ENCODE data around the gene TTC7B.

Gene TTC7B

DNA sequence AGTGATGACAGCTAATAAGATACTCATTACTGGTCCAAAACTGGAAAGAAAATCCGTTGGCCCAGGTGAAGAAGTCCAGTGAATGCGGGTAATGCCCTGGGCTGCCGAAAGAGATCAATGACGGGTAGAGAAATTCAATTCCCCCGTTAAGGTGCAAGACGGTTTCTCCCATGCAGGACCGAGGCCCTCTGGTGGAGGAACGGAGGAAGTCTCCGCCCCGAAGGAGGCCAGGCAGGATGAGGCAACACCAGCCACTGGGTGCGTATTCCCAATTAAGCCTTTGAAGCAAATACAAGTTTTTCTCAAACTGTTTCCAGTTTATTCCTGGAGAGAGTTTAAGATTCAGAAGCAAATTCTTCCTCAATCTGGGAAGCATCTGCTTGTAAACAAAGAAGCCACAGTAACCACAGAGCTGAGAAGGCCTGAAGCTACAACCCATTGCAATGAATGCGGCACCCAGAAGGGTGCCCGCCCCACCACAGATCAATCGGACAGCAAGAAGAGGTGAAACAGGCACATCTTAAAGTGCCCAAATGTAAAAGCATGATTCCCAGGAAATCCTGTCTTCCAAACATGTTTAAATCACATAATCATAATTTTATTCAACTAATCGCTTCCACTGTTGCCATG, 118.5 kb downstream of the TTC7B start:
- DNase-seq = peak; percentile 84

DNA sequence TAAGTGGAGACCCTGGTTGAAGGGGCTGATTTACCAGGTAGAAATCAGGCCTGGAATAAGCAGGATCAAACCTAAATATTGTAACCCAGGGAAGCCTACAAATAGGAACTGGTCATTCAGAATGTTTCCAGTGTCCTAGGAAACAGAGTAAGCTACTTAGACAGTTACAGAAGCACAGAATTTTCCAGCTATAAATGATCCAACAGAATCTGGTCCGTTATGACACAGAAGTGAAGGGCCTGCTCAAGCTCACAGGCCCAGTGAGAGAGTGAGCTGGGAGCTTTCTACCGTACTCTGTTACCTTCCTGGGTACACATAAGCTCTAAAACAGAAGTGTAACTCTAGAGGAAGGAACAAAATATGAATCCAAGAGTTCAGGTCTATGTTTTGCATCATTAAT, 119.1 kb downstream of the TTC7B start:
- DNase-seq = no peak

DNA sequence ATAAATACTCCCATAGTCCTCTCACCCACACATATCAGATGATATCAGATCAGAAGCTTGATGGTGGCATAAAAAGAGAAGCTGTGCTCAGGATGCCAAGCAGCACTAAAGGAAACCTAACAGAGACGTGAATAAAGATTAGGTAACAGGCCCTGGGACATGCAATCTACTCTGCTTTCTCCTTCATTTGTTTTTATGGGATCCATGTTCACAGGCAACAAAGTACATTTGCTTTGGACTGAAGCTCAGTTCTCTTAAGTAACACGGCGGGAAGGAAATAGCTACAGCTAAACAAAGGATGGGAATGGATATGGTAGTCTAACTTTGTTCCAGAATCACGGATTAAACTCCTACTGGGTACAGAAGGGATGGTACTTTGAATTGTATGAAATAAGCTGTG, 119.5 kb downstream of the TTC7B start:
- no peak for DNase-seq

DNA sequence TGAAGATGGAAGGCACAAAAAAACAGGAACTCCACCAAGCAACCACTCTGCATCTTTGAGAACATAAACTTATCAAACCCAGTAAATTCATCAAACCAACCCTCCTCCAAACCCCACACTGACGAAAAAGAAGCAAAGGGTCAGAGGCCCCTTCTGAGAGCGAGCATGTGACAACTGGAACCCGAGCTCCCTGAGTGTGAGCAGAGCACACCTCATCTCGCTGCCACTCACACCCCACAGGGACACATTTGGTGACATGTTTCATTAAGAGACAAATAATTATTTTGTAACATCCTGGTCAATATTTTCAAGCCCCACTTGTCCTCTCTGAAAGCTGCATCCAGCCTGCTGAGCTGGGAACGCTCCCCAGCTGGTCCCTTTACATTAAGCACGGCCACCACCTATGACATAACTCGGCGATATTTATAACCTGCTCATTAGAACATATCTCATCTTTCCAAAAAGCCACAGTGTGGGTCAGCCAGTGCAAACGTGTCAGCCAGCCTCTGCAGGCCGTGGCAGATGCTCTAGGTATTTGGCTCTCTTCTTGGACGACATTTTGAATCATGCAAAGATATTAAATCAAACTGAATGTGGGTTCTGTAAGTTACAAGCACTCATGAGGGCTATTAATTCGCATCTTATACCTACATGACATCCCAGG, 120.1 kb downstream of the TTC7B start:
- peak; percentile 36 for DNase-seq

DNA sequence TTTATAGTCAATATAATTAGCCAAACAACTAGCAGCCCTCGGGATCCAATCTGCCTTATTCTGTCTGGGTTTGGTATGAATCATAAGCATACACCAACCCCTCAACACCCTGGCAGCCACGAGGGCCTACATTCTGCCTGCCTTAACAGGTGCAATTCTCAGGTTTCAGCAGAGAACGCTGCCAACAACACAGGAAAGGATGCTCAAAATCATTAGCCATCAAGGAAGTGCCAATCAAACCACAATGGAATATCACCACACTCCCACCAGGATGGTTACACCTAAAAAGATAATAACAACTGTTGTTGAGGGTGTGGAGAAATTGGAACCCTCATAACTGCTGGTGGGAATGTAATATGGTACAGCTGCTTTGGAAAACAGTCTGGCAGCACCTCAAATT, 122.8 kb downstream of the TTC7B start:
- DNase-seq = no peak

DNA sequence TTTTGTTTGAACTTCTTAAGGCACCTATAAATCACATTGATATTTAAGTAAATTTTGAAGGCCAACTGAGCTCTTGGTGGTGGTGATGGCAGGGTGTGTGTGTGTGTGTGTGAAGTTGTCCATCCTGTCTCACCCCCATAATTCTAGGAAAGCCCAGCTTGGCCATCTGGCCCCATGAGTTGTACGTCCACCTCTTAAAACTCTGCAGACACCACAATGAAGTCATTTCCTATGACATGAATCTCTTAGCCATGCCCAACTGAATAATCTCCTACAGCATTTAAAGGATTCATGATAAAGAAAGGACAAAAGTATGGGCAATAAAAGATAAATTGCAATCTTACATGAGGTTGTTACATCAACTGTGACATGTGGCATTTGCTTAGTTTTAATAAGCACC, 123.4 kb downstream of the TTC7B start:
- DNase-seq = no peak

DNA sequence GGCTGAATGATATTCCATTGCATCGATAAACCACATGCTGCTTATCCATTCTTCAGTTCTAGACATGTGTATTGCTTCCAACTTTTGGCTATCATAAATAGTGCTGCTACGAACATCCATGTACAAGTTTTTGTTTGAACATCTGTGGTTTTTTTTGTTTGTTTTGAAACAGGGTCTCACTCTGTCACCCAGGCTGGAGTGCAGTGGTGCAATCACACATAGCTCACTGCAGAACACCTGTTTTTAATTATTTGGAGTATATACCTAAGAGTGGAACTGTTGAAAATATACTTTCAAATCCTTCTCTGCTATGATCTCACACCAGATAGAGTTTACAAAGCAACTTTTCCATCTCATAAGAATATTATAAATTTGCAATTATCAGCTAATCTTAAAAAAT, 124.2 kb downstream of the TTC7B start:
- no peak for DNase-seq

DNA sequence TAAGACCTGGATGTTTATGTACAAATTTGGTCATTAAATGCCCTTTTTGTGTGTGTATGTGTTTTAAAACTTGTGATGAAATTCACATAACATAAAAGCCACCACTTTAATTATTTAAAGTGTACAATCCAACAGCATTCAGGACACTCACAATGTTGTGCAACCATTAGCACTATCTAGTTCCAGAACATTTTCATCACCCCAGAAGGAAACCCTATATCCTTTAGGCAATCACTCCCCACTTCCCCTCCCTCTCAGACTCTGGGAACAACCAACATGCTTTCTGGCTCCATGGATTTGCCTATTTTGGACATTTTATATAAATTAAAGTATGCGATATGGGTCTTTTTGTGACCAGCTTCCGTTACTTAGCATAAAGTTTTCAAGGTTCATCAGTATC, 124.6 kb downstream of the TTC7B start:
- DNase-seq = no peak

DNA sequence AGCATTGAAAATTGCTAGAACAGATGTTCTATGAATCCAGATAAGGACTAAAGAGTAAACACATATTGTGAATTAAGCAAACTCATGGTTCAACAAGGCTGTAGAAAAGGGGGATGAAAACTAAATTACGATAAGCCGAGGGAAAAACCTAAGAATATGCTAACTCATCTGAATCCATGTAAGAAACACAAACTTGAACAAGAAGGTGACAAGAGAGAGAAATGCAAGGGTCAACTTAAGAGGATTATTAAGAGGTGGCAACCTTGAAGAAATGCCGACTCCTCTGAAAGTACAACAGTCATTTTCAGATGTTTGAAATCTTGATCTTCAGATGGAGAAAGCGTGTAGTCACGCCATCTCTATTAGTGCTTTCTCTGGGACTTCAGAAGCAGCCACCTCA, 128.6 kb downstream of the TTC7B start:
- no peak for DNase-seq

DNA sequence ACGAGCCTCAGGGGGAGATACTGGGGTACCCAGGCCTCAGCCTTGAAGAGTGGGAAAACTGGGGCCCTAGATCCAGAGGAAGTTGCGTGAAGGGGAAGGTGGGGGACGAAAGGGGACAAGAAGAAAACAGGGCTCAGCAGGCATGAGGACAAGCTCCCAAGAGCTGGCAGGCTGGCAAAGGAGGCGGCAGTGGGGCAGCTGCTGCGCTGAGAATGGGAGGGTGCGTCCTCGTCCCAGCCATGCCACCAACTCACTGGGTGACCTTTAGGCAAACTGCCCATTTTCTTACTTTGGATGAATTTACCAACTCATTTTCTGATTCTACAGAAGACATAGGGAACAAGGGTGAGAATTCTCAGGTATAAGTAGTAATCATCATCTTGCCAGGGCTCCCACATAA, 133.6 kb downstream of the TTC7B start:
- no peak for DNase-seq

DNA sequence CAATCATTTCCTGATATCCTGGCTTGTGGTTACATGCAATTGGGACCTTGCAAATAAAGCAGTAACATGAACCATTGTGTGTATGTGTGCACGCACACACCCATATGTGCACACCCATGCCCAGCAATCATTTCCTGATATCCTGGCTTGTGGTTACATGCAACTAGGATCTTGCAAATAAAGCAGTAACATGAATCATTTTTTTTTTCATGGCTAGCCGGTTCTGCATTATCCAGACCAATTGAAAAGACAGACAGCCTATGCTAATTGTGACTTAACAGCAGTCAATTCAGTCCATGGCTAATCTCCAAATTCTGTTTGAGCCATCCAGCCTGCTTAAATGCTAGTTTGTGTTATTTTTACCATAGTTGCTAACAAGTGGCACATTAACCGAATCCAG, 134.3 kb downstream of the TTC7B start:
- no peak for DNase-seq

DNA sequence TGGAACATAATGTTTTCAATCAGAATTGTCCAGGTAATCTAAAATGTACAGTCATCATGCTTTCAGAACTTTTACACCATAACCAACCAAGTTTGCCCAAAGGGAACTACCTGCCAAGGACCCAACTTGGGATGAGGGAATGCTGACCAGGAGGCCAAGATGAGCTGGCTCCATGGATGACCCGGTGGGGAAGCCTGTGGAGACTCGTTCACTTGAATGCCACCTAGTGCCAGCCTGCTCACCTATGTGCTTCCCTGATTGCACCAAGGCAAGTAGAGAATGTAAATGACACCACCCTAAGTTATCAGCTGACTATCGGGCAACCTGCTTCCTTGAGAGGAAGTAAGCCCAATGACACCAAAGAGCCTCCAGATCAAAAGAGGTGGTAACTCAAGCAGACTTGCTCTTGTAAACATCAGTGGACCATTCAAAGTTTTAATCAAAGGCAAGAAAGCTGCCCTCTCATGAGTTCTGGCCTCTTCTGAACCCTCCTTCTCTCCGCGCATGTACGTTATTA, 137.3 kb downstream of the TTC7B start:
- DNase-seq = no peak

DNA sequence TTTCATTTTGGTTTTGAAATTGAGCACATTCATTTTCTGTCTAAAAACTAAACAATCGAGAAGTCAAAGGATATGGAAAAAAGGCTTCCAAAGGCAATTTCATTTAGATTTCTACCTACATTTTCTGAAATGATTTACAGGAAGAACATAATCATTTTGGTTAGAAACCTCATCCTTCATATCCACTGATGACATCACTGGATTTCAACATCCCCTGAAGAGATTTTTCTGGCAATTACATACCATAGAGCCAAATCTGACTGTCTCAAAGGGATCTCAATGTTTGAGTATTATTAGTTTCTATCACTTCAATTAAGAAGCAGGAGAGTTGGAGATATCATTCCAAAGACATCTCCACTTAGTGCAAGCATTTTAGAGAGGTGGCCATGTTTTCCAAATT, 137.8 kb downstream of the TTC7B start:
- DNase-seq = no peak

DNA sequence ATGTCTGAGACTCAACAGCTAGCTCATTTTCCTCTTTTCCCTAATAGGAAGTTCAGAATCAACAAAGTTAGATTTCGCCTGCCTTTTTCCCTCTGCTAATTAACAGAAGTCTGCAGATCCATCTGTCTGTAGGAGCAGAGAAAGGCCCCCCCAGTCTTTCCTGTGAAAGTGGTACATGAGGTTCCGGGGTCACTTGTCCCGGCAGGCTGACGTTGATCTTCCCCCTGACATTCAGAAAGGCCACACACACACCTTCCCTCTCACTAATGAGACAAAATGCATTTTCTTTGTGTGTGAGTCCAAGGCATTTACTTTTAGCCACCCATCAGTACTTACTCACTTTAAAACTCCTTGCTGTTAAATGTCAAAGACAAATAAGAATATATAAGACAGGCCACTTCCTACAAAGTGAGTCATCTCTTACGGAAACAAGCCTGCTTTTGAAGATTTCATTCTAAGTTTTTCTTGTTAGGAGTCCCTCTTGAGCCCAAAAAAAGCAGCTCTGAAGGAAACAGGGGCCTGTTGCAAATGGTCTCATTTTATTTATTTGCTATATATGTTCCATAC, 138.7 kb downstream of the TTC7B start:
- no peak for DNase-seq

DNA sequence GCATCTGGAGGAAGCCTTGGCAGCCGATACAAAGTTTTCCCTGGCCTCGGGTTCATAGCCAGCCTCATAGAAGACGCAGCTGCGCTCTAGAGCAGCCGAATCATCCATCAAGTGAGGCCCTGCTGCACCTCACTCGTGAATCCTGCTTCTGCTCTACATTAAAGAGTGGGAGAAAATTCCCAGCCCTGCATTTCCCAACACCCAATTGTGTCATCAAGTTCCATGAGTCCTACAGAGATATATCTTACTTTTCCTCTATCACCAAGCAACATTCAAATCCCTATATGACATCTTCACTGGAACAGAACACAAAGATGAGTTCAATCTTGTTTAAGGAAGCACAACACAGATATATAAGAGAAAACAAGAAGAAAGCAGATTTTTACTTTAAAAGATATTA, 139.3 kb downstream of the TTC7B start:
- no peak for DNase-seq

DNA sequence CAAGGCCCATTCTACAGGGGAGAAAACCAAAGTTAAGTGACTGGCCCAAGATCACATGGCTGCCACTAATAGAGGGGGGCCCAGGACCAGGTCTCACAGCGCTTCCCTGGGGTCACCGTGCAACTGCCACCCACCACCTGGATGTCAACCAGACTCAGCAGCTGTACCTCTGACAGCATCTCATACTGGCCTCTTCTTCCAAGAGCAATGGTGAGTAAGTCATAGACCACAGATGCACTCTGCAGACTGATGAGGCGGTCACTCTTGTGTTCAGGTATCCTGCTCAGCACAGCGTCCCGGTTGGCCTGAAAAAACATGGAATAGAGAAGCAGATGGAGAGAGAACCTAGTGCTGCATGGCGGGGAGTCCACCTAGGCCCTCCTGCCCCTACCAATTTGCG, 139.9 kb downstream of the TTC7B start:
- no peak for DNase-seq

DNA sequence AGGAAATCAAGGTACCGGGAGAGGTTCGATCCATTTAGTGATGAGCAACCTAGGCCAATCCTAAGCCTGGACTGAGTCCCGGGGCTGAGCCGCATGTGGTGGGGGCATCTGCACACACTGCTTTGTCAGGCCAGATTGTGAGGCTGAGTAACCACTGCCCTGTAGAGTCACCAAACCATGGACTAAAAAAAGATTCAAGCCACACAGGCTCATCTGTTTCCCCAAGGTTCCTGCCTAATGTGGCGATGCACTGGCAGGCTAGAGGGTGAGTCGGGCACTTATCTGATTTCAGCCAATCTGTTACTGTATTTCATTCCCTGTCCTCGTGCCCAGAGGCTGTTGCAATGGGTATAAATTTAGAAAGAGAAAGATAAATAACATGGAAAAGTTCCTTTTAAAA, 140.8 kb downstream of the TTC7B start:
- DNase-seq = no peak

DNA sequence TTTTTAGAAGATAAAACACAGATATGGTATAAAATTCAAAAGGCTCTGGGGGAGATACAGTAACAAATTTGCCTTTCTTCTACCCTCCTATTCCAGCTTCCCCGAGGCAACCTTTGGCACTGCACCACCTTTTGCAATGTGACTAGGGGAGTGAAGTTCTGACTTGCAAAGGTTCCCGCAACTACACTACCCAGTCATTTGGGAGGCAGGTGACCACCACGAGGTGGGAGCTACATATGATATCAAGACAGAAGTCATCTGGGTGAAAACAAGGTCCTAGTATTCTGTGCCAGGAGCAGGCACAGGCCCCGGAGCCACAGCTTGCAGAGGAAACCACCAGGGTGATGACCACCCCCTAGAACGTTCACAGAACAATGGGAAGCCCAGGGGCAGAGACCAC, 141.5 kb downstream of the TTC7B start:
- DNase-seq = no peak

DNA sequence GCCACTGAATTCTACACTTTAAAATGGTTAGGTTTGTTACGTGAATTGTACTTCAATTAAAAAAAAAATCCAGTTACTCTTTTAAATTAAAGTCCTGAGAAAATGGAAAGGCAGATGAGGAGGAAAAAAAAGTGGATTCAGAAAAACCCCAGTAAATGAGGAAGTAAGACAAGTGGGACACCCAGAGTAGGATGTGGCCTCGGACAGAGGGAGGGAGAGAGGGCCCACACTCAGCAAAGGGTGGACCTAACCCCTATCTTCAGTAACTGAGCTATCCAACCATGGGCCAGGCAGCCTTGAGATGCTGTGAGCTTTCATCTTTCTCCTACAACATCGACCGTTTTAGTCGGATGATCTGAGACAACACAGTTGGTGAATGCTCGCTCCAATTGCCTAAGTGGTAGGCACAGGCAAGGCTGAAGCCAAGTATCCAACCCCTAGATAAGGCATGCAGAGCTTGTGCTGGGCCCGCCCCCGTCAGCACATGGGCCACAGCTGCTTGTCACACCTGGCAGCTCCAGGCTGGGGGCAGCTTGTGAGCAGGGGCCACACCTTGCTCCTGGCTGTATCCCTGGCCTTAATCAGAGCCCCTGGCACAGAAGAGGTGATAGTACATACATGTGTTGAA, 142.1 kb downstream of the TTC7B start:
- DNase-seq = no peak

DNA sequence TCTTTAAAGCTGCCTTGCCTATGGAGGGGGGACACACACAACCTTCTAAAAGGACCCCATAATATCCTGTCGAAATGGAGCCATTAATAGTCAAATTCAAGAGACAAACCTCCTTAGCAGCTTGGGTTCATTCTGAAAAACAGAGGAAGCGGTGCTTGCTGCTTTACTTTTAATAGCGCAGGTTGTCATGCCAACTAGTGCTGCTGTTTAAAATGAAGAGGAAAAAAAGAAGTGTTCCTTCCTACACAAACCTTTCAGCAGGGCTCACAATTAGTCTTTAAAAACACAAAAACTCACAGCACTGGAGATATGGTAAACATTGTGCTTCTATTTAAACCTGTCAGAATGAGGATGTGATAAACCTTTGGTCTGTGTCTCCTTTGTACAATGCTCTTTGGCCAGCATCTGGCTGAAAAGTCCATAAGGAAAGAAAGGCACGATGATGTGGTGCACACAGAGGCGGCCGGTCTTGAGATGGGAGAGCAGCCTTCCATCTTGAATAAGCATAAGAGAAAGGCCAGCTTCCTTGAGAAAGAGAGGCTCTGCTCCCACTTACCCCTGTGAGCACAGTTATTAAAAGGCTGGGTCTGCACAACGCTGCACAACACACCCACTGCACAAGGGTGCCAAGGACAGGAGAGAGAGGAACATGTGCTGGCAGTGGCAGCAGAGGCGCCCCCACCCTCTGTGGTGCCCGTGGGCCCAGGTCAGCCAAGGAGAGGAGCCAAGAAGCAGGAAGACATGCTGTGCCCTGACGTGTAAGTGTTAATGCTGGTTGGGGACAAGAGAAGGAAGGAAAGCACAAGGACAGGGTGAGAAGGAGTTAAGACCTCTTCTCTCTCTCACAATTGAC, 144.6 kb downstream of the TTC7B start:
- DNase-seq = no peak

DNA sequence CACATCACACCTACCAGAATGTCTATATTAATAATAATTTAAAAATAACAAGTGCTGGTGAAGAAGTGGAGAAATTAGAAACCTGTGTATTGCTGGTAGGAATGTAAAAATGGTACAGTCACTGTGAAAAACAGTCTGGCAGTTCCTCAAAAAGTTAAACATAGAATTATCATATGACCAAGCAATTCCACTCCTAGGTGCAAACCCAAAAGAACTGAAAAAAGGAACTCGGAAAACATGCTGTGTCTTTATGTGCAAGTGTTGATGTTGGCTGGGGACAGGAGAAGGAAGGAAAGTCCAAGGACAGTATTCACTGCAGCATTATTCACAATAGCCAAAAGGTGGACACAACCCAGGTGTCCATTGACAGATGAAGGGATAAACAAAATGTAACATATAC, 146.5 kb downstream of the TTC7B start:
- DNase-seq = no peak

DNA sequence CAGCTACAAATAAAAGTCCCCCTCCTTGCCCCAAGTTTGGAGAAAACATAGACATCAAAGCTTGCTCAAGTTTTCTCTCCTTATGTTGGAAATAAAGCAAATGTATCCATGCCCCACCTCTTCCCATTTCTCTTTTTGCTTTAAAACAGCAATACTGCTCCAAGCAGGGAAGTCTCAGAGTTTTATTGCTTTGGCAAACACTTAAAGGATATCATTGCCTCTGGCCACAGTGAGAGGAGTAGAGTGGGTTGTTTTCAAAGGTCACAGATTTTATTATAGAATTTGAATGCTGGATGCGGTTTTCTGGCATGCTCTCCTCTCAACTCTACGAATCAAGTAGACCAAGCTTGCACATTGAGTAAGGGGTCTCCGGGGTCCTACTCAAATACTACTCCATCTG, 149.7 kb downstream of the TTC7B start:
- no peak for DNase-seq

DNA sequence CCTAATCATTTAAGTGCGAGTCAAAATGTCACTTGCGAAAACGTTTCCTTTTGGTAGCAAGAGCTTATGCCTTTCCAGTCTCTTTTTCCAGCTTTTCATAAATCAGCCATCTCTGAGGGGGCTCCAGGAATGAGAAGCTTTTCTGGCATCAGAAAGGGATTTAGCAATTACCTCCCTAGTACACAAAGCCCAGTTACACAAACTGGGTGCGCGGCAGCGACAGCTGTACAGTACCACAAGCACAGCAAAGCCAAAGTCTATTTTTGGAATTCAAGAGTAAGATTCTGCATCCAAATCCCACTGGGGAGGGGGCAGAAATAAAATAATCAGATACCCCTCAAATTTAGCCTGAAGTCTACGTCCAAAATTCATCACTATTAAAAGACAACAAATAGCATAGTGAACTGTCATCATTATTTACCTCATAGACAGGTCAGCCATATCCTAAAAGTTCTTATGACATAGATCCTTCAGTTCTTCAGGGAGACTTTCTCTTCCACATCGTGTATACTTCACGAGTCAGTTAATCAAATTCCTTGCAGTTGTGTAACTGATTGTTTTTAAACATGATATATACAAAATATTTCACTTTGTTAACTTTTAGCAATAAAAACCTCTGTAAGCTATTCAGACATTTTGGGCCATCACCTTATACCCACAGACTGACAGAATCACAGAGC, 150.8 kb downstream of the TTC7B start:
- DNase-seq = no peak
